Pancreas (tissue), 10 donors: ENCODE measurements around the gene RNASE3. TPM values are rescaled to one million over a fixed set of nuclear protein-coding genes. Genes with fewer than 3 reads are reported as not detected.
A peak's percentile ranks its signal among the peaks of the same experiment; 100 is the strongest.
"Not testable (repeated sequence)": the region's sequence is repeated elsewhere in the genome, so short reads cannot be mapped to it uniquely, and the experiment has no call there.

ENCODE experiments used
- ATAC-seq, 4 donors: fragments of 200-7000 bp; cut with Tn5 transposase; one replicate each; pipeline versions ENCODE4 v1.8.0 to v1.9.1; 2020; ENCODE audit warnings: mild to moderate bottlenecking in 4 of 4, moderate library complexity in 4 of 4
- DNase-seq, 6 donors: peaks; one replicate each; pipeline ENCODE4 v3.0.0-alpha.2; 2020
- FAIRE-seq: peaks from 2 replicates; lab custom pipeline; 2012; peaks lifted over from hg19 to GRCh38; lab: Jason Lieb, UNC
- H3K27ac ChIP-seq, 4 donors: fragments of 200-600 bp; sonication (generic); 1 replicate in 3 of 4; 2 replicates in 1 of 4; pipeline versions ENCODE4 v1.5.0 to v1.8.0; 2020
- H3K27me3 ChIP-seq, 4 donors: fragments of 200-600 bp; one replicate each; pipeline ENCODE4 v1.8.0; 2021
- H3K36me3 ChIP-seq, 3 donors: fragments of 200-600 bp; sonication (generic) in 1 of 3; one replicate each; pipeline versions ENCODE4 v1.5.0 to v1.8.0; 2020 to 2021
- H3K4me1 ChIP-seq, 3 donors: fragments of 200-600 bp; one replicate each; pipeline ENCODE4 v1.8.0; 2021
- H3K4me3 ChIP-seq, 4 donors: fragments of 200-600 bp; sonication (generic) in 2 of 4; one replicate each; pipeline versions ENCODE4 v1.5.0 to v1.8.0; 2020 to 2021
- H3K9me3 ChIP-seq, 4 donors: fragments of 200-600 bp; one replicate each; pipeline ENCODE4 v1.8.0; 2021
- WGBS, 2 donors: extraction: QIAGEN DNeasy Blood & Tissue Kit; methylation state at CpG; one replicate each; pipeline ENCODE4 v1.1.7; 2013; 5-methylcytosine and 5-hydroxymethylcytosine counted together
- intact Hi-C, 3 donors: fragments of 100-400 bp; cut with DNase I; formaldehyde crosslinking; loops; one replicate each; pipeline versions ENCODE4 v1.11.1 to v1.14.2; 2022
- polyA plus RNA-seq, 2 donors: library from polyadenylated mRNA; stranded (reverse); fragments of 200-250 nt; gene quantifications; one replicate each; pipeline ENCODE4 v1.2.3, GENCODE V29; 2013
- total RNA-seq, 6 donors: library from RNA; stranded (reverse); fragmentation: NEBNext Ultra II Directional in 4 of 6; extraction: Animal tissue kit (Norgen Biotek cat#: 25700) in 4 of 6; gene quantifications; one replicate each; pipeline versions ENCODE4 v1.2.1 to v1.2.4, GENCODE V29; 2021 to 2023
- TF ChIP-seq, protein P1 (sequence below), 4 donors: fragments of 200-600 bp; sonication (generic) in 3 of 4; IDR thresholded peaks; one replicate each; pipeline versions ENCODE4 v1.5.0 to v1.8.0; 2021; ENCODE audit warnings: antibody characterized with exemption in 4 of 4
- donor health status: healthy with polysubstance abuse.
- donor health status: DM: no; HTN: no; CAD: no; lungs with moderate emphysema.
- donor health status: DM: no; HTN: no; CAD: no.
- donor health status: control.
- donor health status: control.
- donor health status: Bipolar disorder and iron deficiency.
- donor health status: DM: yes; HTN: yes; CAD: no.
- donor health status: DM: no; HTN: no; CAD: no.
- donor health status: DM: no; HTN: no; CAD: no.
- donor health status: DM: yes; HTN: yes; CAD: no.

Gene RNASE3
- total RNA-seq (not detected), polyA plus RNA-seq (not detected)

DNA sequence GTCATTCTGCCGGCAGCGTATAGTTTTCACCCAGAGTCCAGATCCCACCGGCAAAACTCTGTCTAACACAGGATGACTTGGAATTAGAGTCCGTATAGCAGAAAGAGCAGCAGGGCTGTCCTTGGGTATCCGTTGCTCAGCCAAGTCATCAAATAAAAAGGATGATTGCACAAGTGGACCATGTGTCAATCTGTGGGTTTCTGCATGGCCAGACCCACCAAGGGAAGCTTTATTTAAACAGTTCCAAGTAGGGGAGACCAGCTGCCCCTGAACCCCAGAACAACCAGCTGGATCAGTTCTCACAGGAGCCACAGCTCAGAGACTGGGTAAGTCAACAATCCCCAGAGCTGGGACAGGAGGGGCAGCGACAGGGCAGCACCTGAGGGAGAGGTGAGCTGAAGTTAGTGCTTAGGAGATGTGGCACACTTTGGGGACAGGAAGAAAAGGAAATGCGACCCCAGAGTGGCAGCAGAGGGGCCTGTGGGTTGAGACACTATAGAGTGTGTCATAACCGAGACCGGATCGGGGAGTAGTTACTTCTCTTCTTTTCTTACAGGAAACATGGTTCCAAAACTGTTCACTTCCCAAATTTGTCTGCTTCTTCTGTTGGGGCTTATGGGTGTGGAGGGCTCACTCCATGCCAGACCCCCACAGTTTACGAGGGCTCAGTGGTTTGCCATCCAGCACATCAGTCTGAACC, at the start of gene RNASE3:
RNASE3 (plus strand) TSS at position 260 of the 700 bp plus-strand sequence; CDS start at position 562, 302 bp downstream.
- H3K27me3 ChIP-seq, H3K9me3 ChIP-seq, H3K27ac ChIP-seq, intact Hi-C loops, H3K4me3 ChIP-seq, H3K4me1 ChIP-seq, DNase-seq, FAIRE-seq, H3K36me3 ChIP-seq: not testable (repeated sequence)
- 48 to 54% methylated on average over 10 to 11 of the region's 11 CpGs for WGBS, 2 donors
- ATAC-seq, result peak in 1 of 4 donors; percentile 34

GRCh38 chr14:20846560-20846959, 44.6 kb upstream of the RNASE3 start:
- FAIRE-seq, result no peak
- Histone ChIP-seq H3K27ac (no peak overlapping the region), H3K36me3 (no peaks in the 10 kb centered on the region), H3K4me1 (peaks cover 0 to 15% (median 13%) of the 10 kb centered on the region in 3 donors), H3K9me3 (no peaks in the 10 kb centered on the region), H3K4me3 (no peak overlapping the region), H3K27me3 (no peaks in the 10 kb centered on the region)
- WGBS, 2 donors, result 93 to 94% methylated on average over 6 of the region's 6 CpGs
- ATAC-seq, result peak in 1 of 4 donors; percentile 20
- DNase-seq, result no peak
- intact Hi-C loops, result no loop called here
- TF ChIP-seq, protein P1, sequence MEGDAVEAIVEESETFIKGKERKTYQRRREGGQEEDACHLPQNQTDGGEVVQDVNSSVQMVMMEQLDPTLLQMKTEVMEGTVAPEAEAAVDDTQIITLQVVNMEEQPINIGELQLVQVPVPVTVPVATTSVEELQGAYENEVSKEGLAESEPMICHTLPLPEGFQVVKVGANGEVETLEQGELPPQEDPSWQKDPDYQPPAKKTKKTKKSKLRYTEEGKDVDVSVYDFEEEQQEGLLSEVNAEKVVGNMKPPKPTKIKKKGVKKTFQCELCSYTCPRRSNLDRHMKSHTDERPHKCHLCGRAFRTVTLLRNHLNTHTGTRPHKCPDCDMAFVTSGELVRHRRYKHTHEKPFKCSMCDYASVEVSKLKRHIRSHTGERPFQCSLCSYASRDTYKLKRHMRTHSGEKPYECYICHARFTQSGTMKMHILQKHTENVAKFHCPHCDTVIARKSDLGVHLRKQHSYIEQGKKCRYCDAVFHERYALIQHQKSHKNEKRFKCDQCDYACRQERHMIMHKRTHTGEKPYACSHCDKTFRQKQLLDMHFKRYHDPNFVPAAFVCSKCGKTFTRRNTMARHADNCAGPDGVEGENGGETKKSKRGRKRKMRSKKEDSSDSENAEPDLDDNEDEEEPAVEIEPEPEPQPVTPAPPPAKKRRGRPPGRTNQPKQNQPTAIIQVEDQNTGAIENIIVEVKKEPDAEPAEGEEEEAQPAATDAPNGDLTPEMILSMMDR (IDR thresholded peaks at IDR 0.05), result no peak

DNA sequence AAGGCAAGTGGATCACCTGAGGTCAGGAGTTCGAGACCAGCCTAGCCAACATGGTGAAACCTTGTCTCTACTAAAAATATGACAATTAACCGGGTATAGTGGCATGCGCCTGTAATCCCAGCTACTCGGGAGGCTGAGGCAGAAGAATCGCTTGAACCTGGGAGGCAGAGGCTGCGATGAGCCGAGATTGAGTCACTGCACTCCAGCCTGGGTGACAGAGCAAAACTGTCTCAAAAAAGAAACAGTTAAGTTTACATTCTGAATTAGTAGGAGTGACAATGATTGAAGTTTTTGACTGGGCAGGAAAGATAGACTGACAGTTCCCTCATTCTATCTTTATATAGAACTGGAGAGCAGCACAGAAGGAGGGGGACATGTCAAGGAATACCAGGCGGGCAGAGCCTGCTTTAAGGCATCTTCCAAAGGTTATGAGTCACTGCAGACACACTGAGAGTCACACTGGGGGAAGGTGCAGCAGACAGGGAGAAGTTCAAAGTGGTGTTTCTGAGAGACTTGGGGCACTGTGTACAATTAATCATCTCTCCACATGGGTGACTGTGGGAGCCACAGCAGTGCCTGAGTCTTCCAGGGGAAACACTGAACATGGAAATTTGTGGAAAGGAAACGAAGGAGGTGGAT, 42.8 kb upstream of the RNASE3 start:
- Histone ChIP-seq H3K36me3 (no peaks in the 10 kb centered on the region), H3K9me3 (no peaks in the 10 kb centered on the region), H3K4me3 (no peak overlapping the region), H3K27me3 (no peaks in the 10 kb centered on the region), H3K4me1 (peaks cover 0 to 15% (median 13%) of the 10 kb centered on the region in 3 donors), H3K27ac (peak overlapping the region in 2 of 4 donors; percentile 4 to 58)
- WGBS, 2 donors, result 77 to 81% methylated on average over 9 of the region's 9 CpGs
- intact Hi-C loops, result no loop called here
- TF ChIP-seq, protein P1 (IDR thresholded peaks at IDR 0.05), result no peak
- FAIRE-seq (no peak), DNase-seq (no peak), ATAC-seq (peak in 3 of 4 donors; percentile 69 to 83 (median 80))

DNA sequence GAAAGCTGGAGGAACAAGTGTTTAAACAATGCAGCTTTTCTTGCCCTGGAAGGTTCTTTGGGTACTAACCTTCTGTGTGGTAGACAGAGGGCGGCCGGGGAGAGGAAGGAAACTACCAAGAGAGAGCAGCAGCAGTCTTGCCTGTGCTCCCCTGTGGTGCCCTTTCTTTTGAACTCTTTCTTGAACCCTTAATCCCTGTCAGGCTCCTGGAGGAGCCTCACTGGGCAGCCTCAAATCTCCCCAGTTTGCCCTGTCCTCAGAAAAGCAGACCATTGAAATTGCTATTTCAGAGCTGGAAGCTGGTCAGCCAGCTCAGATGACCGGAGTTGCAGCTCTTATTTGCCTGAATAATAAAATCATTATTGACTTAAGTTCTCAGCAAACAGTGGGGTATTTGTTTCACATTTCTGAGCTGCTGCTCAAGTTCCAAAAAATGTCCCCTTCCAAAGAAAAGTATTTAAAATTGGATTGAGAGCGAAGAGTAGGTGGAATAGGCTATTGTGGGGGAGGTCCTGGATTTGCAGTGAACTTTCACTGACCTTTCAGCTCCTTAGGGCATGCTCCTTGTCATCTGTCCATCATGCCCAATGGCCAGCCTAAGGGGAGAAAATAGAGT, 42.1 kb upstream of the RNASE3 start:
- TF ChIP-seq, protein P1 (IDR thresholded peaks at IDR 0.05), result no peak
- intact Hi-C loops, result no loop called here
- Histone ChIP-seq H3K27ac (peak overlapping the region in 3 of 4 donors; percentile 4 to 58 (median 13)), H3K4me1 (peaks cover 0 to 15% (median 13%) of the 10 kb centered on the region in 3 donors), H3K27me3 (no peaks in the 10 kb centered on the region), H3K36me3 (no peaks in the 10 kb centered on the region), H3K9me3 (no peaks in the 10 kb centered on the region), H3K4me3 (no peak overlapping the region)
- DNase-seq (no peak), FAIRE-seq (no peak), ATAC-seq (peak in 3 of 4 donors; percentile 73 to 82 (median 79))
- WGBS, 2 donors, result 23 to 26% methylated on average over 4 of the region's 4 CpGs

GRCh38 chr14:20853042-20853441, 38.1 kb upstream of the RNASE3 start:
- TF ChIP-seq, protein P1 (IDR thresholded peaks at IDR 0.05), result no peak
- intact Hi-C loops, result loop anchor here in 1 of 3 donors (10.0 kb wide), 1 partner anchor 98 kb away; no protein-coding TSS in a partner anchor
- Histone ChIP-seq H3K9me3 (no peaks in the 10 kb centered on the region), H3K36me3 (no peaks in the 10 kb centered on the region), H3K27me3 (no peaks in the 10 kb centered on the region), H3K4me3 (no peak overlapping the region), H3K27ac (no peak overlapping the region), H3K4me1 (peaks cover 0 to 19% (median 13%) of the 10 kb centered on the region in 3 donors)
- FAIRE-seq, result no peak
- no peak for DNase-seq
- no peak for ATAC-seq
- WGBS, 2 donors, result 68 to 78% methylated on average over 4 of the region's 4 CpGs
